CD4-positive, alpha-beta T cell (primary cell): ENCODE measurements around the gene DOCK9. TPM values are rescaled to one million over a fixed set of nuclear protein-coding genes. Genes with fewer than 3 reads are reported as not detected.

Experiments used
- ATAC-seq: fragments of 200-7000 bp; cut with Tn5 transposase; one replicate; pipeline ENCODE4 v1.10.0; 2022; ENCODE audit warnings: mild to moderate bottlenecking; ENCODE audit not compliant: poor library complexity
- CTCF ChIA-PET: fragments of 350-600 bp; sonication (Branson Sonifier 250); formaldehyde crosslinking; loops from one replicate; lab custom pipeline; 2021; ENCODE audit warnings: antibody characterized with exemption, inconsistent platforms; lab: Charles Lee
- POLR2A ChIA-PET: fragments of 350-600 bp; sonication (Branson Sonifier 250); formaldehyde crosslinking; loops from one replicate; lab custom pipeline; 2021; ENCODE audit warnings: antibody characterized with exemption, inconsistent platforms; lab: Charles Lee
- DNase-seq, 14 experiments: peaks; one replicate each; pipeline ENCODE4 v3.0.0-alpha.2; 2013 to 2020; ENCODE audit warnings: mixed read lengths in 2 of 14
- H3K27ac ChIP-seq, 2 donors: one replicate each; pipeline versions ENCODE4 v1.5.1 to v1.7.0; 2013; ENCODE audit warnings: low read length in 2 of 2, low read depth in 1 of 2, mild to moderate bottlenecking in 1 of 2
- H3K27me3 ChIP-seq, 2 experiments: 1 replicate in 1 of 2; 2 replicates in 1 of 2; pipeline versions ENCODE4 v1.6.1 to v1.7.0; 2013; ENCODE audit warnings: low read length in 2 of 2, control low read depth in 1 of 2, mild to moderate bottlenecking in 1 of 2, moderate library complexity in 1 of 2; ENCODE audit not compliant: insufficient read depth in 2 of 2, control insufficient read depth in 1 of 2
- H3K36me3 ChIP-seq: one replicate; pipeline ENCODE4 v1.6.1; 2013; ENCODE audit warnings: low read length, control low read depth; ENCODE audit not compliant: insufficient read depth
- H3K4me1 ChIP-seq: one replicate; pipeline ENCODE4 v1.6.1; 2013; ENCODE audit warnings: low read length, control low read depth; ENCODE audit not compliant: insufficient read depth
- H3K4me3 ChIP-seq: one replicate; pipeline ENCODE4 v1.5.1; 2013; ENCODE audit warnings: mild to moderate bottlenecking, low read length, moderate library complexity
- H3K9me3 ChIP-seq, 2 experiments: 1 replicate in 1 of 2; 2 replicates in 1 of 2; pipeline versions ENCODE4 v1.6.1 to v1.7.0; 2013; ENCODE audit warnings: low read length in 2 of 2, mild to moderate bottlenecking in 2 of 2, control low read depth in 1 of 2, moderate library complexity in 1 of 2; ENCODE audit not compliant: control insufficient read depth in 1 of 2, insufficient read depth in 1 of 2
- H3K27ac Mint-ChIP-seq: one replicate; pipeline ENCODE4 v1.8.0; 2020; ENCODE audit warnings: mixed read lengths
- H3K27me3 Mint-ChIP-seq: one replicate; pipeline ENCODE4 v1.8.0; 2021; ENCODE audit warnings: mixed read lengths
- H3K36me3 Mint-ChIP-seq: one replicate; pipeline ENCODE4 v1.8.0; 2021; ENCODE audit warnings: low read depth, mixed read lengths
- H3K4me1 Mint-ChIP-seq: one replicate; pipeline ENCODE4 v1.8.0; 2021; ENCODE audit warnings: low read depth, mixed read lengths
- H3K4me3 Mint-ChIP-seq: one replicate; pipeline ENCODE4 v1.8.0; 2020; ENCODE audit warnings: mild to moderate bottlenecking, mixed read lengths
- H3K9me3 Mint-ChIP-seq: one replicate; pipeline ENCODE4 v1.8.0; 2020; ENCODE audit warnings: mixed read lengths
- CTCF ChIP-seq: fragments of 200-600 bp; IDR thresholded peaks from one replicate; pipeline ENCODE4 v1.8.0; 2022; ENCODE audit warnings: antibody characterized with exemption, mild to moderate bottlenecking
- intact Hi-C, 2 experiments: fragments of 100-400 bp; cut with DNase I in 1 of 2; cut with micrococcal nuclease in 1 of 2; formaldehyde crosslinking; loops; one replicate each; pipeline versions ENCODE4 v1.15.1 to v1.9.0; 2023 to 2025; cut with DNase I, micrococcal nuclease
- total RNA-seq, 174 experiments: library from RNA in 2 of 174; stranded (reverse) in 2 of 174; gene quantifications; one replicate each; pipeline ENCODE4 v1.2.3 and lab custom pipeline; 2021 to 2026

DOCK9 gene
- total RNA-seq, 2 experiments from 2014 or later: 76.3 to 79.3 TPM

- no peak overlapping the region for H3K27ac Mint-ChIP-seq
- H3K9me3 Mint-ChIP-seq: no peaks in the 10 kb centered on the region
- Histone ChIP-seq H3K4me1 (peaks cover 7% of the 10 kb centered on the region), H3K9me3 (no peaks in the 10 kb centered on the region), H3K27me3 (no peaks in the 10 kb centered on the region), H3K27ac (no peak overlapping the region), H3K36me3 (no peaks in the 10 kb centered on the region), H3K4me3 (no peak overlapping the region)
- ATAC-seq (no peak), DNase-seq (no peak)
- H3K4me3 Mint-ChIP-seq: no peak overlapping the region
- CTCF ChIA-PET: interaction anchor here (0.5 to 1.2 kb wide), 2 partner anchors 111 to 116 kb away, joined by 3 read pairs; no protein-coding TSS in a partner anchor
- intact Hi-C loops: loop anchor here in 1 of 2 experiments (2.0 kb wide), 1 partner anchor 20 kb away; no protein-coding TSS in a partner anchor
- POLR2A ChIA-PET: interaction anchor here (0.6 kb wide), 1 partner anchor 377 kb away, joined by 3 read pairs; no protein-coding TSS in a partner anchor
- H3K4me1 Mint-ChIP-seq: peaks cover 64% of the 10 kb centered on the region
- no peak for TF ChIP-seq CTCF
- peaks cover 4% of the 10 kb centered on the region for H3K36me3 Mint-ChIP-seq
- H3K27me3 Mint-ChIP-seq: no peaks in the 10 kb centered on the region
Measured at GRCh38 chr13:98944336-98944735, 33.5 kb downstream of the DOCK9 start.

- Histone ChIP-seq H3K36me3 (no peaks in the 10 kb centered on the region), H3K4me3 (no peak overlapping the region), H3K27me3 (no peaks in the 10 kb centered on the region), H3K9me3 (no peaks in the 10 kb centered on the region), H3K27ac (no peak overlapping the region), H3K4me1 (peaks cover 12% of the 10 kb centered on the region)
- ChIA-PET CTCF (no interaction called here), POLR2A (no interaction called here)
- H3K27ac Mint-ChIP-seq: no peak overlapping the region
- no peak for ATAC-seq
- H3K36me3 Mint-ChIP-seq: no peaks in the 10 kb centered on the region
- intact Hi-C loops: no loop called here
- peaks cover 63% of the 10 kb centered on the region for H3K4me1 Mint-ChIP-seq
- no peak for DNase-seq
- H3K4me3 Mint-ChIP-seq: no peak overlapping the region
- no peak for TF ChIP-seq CTCF
- no peaks in the 10 kb centered on the region for H3K27me3 Mint-ChIP-seq
- H3K9me3 Mint-ChIP-seq: no peaks in the 10 kb centered on the region
Measured at GRCh38 chr13:98942997-98943396, 34.9 kb downstream of the DOCK9 start.

- no peaks in the 10 kb centered on the region for H3K36me3 ChIP-seq
- no peaks in the 10 kb centered on the region for H3K9me3 ChIP-seq
- Mint-ChIP-seq H3K27ac (no peak overlapping the region), H3K9me3 (no peaks in the 10 kb centered on the region), H3K27me3 (no peaks in the 10 kb centered on the region), H3K4me3 (no peak overlapping the region), H3K36me3 (no peaks in the 10 kb centered on the region), H3K4me1 (peaks cover 62% of the 10 kb centered on the region)
- ChIA-PET CTCF (no interaction called here), POLR2A (no interaction called here)
- H3K27me3 ChIP-seq: no peaks in the 10 kb centered on the region
- ATAC-seq: no peak
- intact Hi-C loops: no loop called here
- no peak overlapping the region for H3K27ac ChIP-seq
- TF ChIP-seq CTCF: no peak
- H3K4me1 ChIP-seq: peaks cover 12% of the 10 kb centered on the region
- no peak overlapping the region for H3K4me3 ChIP-seq
- DNase-seq: no peak
Measured at GRCh38 chr13:98942485-98942884, 35.4 kb downstream of the DOCK9 start.
